ENCODE results near the gene NAA60. TPM values are rescaled to one million over a fixed set of nuclear protein-coding genes. Genes with fewer than 3 reads are reported as not detected.

The NAA60 gene
- polyA plus RNA-seq, 1 donor (not counting 4 experiments of a cell fraction or from before 2014, with no cell fraction given) = 30.3 TPM

DNA sequence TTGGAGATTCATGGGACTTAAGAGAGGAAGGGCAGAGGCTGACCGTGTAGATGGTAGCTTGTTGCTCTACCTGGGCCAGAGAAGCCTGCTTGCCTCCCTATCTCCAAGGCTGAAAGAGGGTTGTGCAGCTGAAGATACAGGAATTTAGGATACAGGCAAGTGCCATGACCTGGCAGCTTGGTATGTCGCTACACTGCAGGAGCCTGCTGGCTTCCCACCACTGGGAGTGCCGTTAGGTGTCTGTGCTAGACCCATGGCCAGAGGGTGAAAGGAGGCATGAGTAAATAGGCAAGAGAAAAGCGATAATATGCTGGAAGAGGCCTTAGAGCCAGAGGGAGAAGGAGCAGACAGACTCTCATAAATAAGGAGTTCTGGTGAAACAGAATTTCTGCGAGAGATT, 10.6 kb downstream of the NAA60 start:
- Histone ChIP-seq H3K4me3 (ENCODE audit: control insufficient read depth in 2 of 3, extremely low read depth in 1 of 3, insufficient read depth in 2 of 3, low read depth in 1 of 3, low read length in 3 of 3) (no peak overlapping the region), H3K9ac (ENCODE audit: control insufficient read depth, extremely low read depth, insufficient read depth, low read length) (no peak overlapping the region), H4K20me1 (ENCODE audit: control insufficient read depth, extremely low read depth, insufficient read depth, low read length) (no peaks in the 10 kb centered on the region), H3K4me1 (ENCODE audit: control insufficient read depth, extremely low read depth, insufficient read depth, low read length) (peaks cover 11% of the 10 kb centered on the region), H3K79me2 (ENCODE audit: control insufficient read depth, insufficient read depth, low read length) (peaks cover 10% of the 10 kb centered on the region), H2AFZ (ENCODE audit: control insufficient read depth, low read length) (no peak overlapping the region), H3K27me3 (ENCODE audit: control insufficient read depth, extremely low read depth, insufficient read depth, low read length) (no peaks in the 10 kb centered on the region), H3K36me3 (ENCODE audit: control insufficient read depth in 2 of 2, extremely low read depth in 1 of 2, insufficient read depth in 2 of 2, low read length in 2 of 2) (no peaks in the 10 kb centered on the region), H3K4me2 (ENCODE audit: control insufficient read depth, extremely low read depth, insufficient read depth, low read depth, low read length) (no peak overlapping the region), H3K9me3 (ENCODE audit: control insufficient read depth, low read depth, low read length) (no peaks in the 10 kb centered on the region), H3K9me1 (ENCODE audit: control insufficient read depth, extremely low read depth, insufficient read depth, low read length) (no peaks in the 10 kb centered on the region), H3K27ac (ENCODE audit: control insufficient read depth, insufficient read depth, low read length) (no peak overlapping the region)
- FAIRE-seq (no peak), DNase-seq (ENCODE audit: low read depth, low spot score) (no peak)
- TF ChIP-seq EZH2 (IDR thresholded peaks at IDR 0.05; ENCODE audit: low read length) = no peak
- TF ChIP-seq CTCF (optimal IDR thresholded peaks at IDR 0.05 in 1 of 3, IDR thresholded peaks at IDR 0.05 in 1 of 3, conservative IDR thresholded peaks at IDR 0.05 in 1 of 3; ENCODE audit: extremely low read depth in 1 of 3, insufficient read depth in 2 of 3, low read length in 3 of 3) = no peak
- dilution Hi-C loops (cut with MboI; ENCODE audit: extremely low pct_ligation_motif_present, low sequenced_read_pairs) = no loop called here

DNA sequence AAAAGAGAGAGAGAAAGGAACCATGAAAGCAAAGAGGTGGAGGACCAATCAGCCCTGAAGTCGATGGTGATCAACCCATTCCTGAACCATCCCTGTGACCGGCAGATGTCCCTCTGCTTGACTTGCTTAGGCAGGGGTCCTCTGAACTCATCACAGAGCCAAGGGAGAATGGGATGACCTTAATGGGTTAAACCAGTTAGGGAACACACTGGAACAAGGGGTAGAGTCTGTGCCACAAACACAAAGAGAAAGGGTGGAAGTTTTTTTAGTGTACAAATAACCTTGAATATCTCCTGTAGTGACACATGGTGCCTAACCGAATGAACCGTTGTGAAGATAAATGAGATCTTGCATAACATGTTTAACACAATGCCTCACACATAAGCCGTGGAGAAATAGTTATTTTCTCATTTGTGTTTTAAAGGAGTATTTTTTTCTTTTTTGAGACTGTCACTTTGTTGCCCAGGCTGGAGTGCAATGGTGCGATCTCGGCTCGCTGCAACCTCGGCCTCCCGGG, 11.2 kb downstream of the NAA60 start:
- TF ChIP-seq EZH2 (IDR thresholded peaks at IDR 0.05; ENCODE audit: low read length) (no peak), CTCF (optimal IDR thresholded peaks at IDR 0.05 in 1 of 3, IDR thresholded peaks at IDR 0.05 in 1 of 3, conservative IDR thresholded peaks at IDR 0.05 in 1 of 3; ENCODE audit: extremely low read depth in 1 of 3, insufficient read depth in 2 of 3, low read length in 3 of 3) (no peak)
- FAIRE-seq = no peak

More for the DNA sequence above, 11.2 kb downstream of the NAA60 start:
- Histone ChIP-seq H3K4me3 (ENCODE audit: control insufficient read depth in 2 of 3, extremely low read depth in 1 of 3, insufficient read depth in 2 of 3, low read depth in 1 of 3, low read length in 3 of 3) (no peak overlapping the region), H3K4me1 (ENCODE audit: control insufficient read depth, extremely low read depth, insufficient read depth, low read length) (peaks cover 16% of the 10 kb centered on the region), H3K36me3 (ENCODE audit: control insufficient read depth in 2 of 2, extremely low read depth in 1 of 2, insufficient read depth in 2 of 2, low read length in 2 of 2) (no peaks in the 10 kb centered on the region), H3K27me3 (ENCODE audit: control insufficient read depth, extremely low read depth, insufficient read depth, low read length) (no peaks in the 10 kb centered on the region), H3K79me2 (ENCODE audit: control insufficient read depth, insufficient read depth, low read length) (peaks cover 16% of the 10 kb centered on the region), H3K9me3 (ENCODE audit: control insufficient read depth, low read depth, low read length) (no peaks in the 10 kb centered on the region), H3K9ac (ENCODE audit: control insufficient read depth, extremely low read depth, insufficient read depth, low read length) (no peak overlapping the region), H3K4me2 (ENCODE audit: control insufficient read depth, extremely low read depth, insufficient read depth, low read depth, low read length) (no peak overlapping the region), H3K9me1 (ENCODE audit: control insufficient read depth, extremely low read depth, insufficient read depth, low read length) (no peaks in the 10 kb centered on the region), H4K20me1 (ENCODE audit: control insufficient read depth, extremely low read depth, insufficient read depth, low read length) (no peaks in the 10 kb centered on the region), H2AFZ (ENCODE audit: control insufficient read depth, low read length) (no peak overlapping the region), H3K27ac (ENCODE audit: control insufficient read depth, insufficient read depth, low read length) (no peak overlapping the region)
- no peak for DNase-seq (ENCODE audit: low read depth, low spot score)
- dilution Hi-C loops (cut with MboI; ENCODE audit: extremely low pct_ligation_motif_present, low sequenced_read_pairs) = no loop called here
